GM23248 (cell line): ENCODE data around the gene TRMT10C. TPM values are rescaled to one million over a fixed set of nuclear protein-coding genes. Genes with fewer than 3 reads are reported as not detected.

Experiments used
- DNase-seq: peaks from one replicate; pipeline ENCODE4 v3.0.0-alpha.2; 2015
- H2AFZ ChIP-seq: fragments of 200-600 bp; sonication (generic); 2 replicates; pipeline ENCODE4 v1.6.1; 2016; ENCODE audit warnings: antibody characterized with exemption
- H3F3A ChIP-seq: fragments of 200-600 bp; sonication (generic); 2 replicates; pipeline ENCODE4 v1.6.1; 2016; ENCODE audit warnings: mild to moderate bottlenecking, antibody characterized with exemption, mixed run types; ENCODE audit not compliant: insufficient read depth
- H3K27ac ChIP-seq: fragments of 200-600 bp; sonication (generic); 2 replicates; pipeline ENCODE4 v1.5.1; 2016; ENCODE audit warnings: mild to moderate bottlenecking
- H3K27me3 ChIP-seq: fragments of 200-600 bp; sonication (generic); replicated peaks from 2 replicates; pipeline ENCODE4 v1.6.1; 2016; ENCODE audit warnings: mild to moderate bottlenecking; ENCODE audit not compliant: insufficient read depth
- H3K36me3 ChIP-seq: fragments of 200-600 bp; sonication (generic); 2 replicates; pipeline ENCODE4 v1.6.1; 2016; ENCODE audit warnings: low read depth, mild to moderate bottlenecking
- H3K4me1 ChIP-seq: fragments of 200-600 bp; sonication (generic); 2 replicates; pipeline ENCODE4 v1.6.1; 2016; ENCODE audit warnings: mild to moderate bottlenecking; ENCODE audit not compliant: insufficient read depth
- H3K4me2 ChIP-seq: fragments of 200-600 bp; sonication (generic); one replicate; pipeline ENCODE4 v1.6.1; 2016; ENCODE audit warnings: mild to moderate bottlenecking; ENCODE audit not compliant: unreplicated experiment
- H3K4me3 ChIP-seq: fragments of 200-600 bp; sonication (generic); 2 replicates; pipeline ENCODE4 v1.5.1; 2016; ENCODE audit warnings: mild to moderate bottlenecking
- H3K79me2 ChIP-seq: fragments of 200-600 bp; sonication (generic); 2 replicates; pipeline ENCODE4 v1.6.1; 2016; ENCODE audit warnings: mild to moderate bottlenecking; ENCODE audit not compliant: insufficient read depth
- H3K9ac ChIP-seq: fragments of 200-600 bp; sonication (generic); 2 replicates; pipeline ENCODE4 v1.6.1; 2016; ENCODE audit warnings: mild to moderate bottlenecking
- H3K9me2 ChIP-seq: fragments of 200-600 bp; sonication (generic); 2 replicates; pipeline ENCODE4 v1.6.1; 2016; ENCODE audit warnings: mixed run types, mild to moderate bottlenecking, moderate library complexity; ENCODE audit not compliant: insufficient read depth
- H3K9me3 ChIP-seq: fragments of 200-600 bp; sonication (generic); one replicate; pipeline ENCODE4 v1.6.1; 2017; ENCODE audit warnings: low read depth
- H4K20me1 ChIP-seq: fragments of 200-600 bp; sonication (generic); 2 replicates; pipeline ENCODE4 v1.6.0; 2016; ENCODE audit not compliant: insufficient read depth
- EZH2 ChIP-seq: fragments of 200-600 bp; sonication (generic); IDR thresholded peaks from 2 replicates; pipeline ENCODE4 v1.6.1; 2018; ENCODE audit warnings: antibody characterized with exemption, mild to moderate bottlenecking; ENCODE audit not compliant: insufficient read depth, poor library complexity, severe bottlenecking
- EZH2phosphoT487 ChIP-seq: fragments of 200-600 bp; sonication (generic); IDR thresholded peaks from 2 replicates; pipeline ENCODE4 v1.6.1; 2018; ENCODE audit warnings: antibody characterized with exemption, moderate library complexity, mild to moderate bottlenecking, low read depth; ENCODE audit not compliant: insufficient read depth
- WGBS, 2 experiments: methylation state at CpG; one replicate each; pipeline ENCODE4 v1.1.6; 2015 to 2017; ENCODE audit warnings: low lambda C conversion rate in 2 of 2, low coverage in 1 of 2; ENCODE audit errors: missing lambda C conversion rate in 2 of 2; 5-methylcytosine and 5-hydroxymethylcytosine counted together
- in situ Hi-C: fragments of 300-500 bp; cut with MboI; formaldehyde crosslinking; loops from 2 replicates; pipeline ENCODE4 v1.15.0; 2020
- polyA plus RNA-seq: library from polyadenylated mRNA; unstranded; fragments of >200 nt; fragmentation: Nextera tagmentation; extraction: Ambion mirVana; gene quantifications from 2 replicates; pipeline ENCODE4 v1.2.1, GENCODE V29; 2016
- total RNA-seq: library from RNA; depleted of rRNA; stranded (reverse); fragments of >200 nt; shearing (Covaris generic); gene quantifications from 2 replicates; pipeline ENCODE4 v1.2.3, GENCODE V29; 2014

The TRMT10C gene
- total and polyA plus RNA-seq, 2 experiments from 2014 or later: 22.5 to 33.3 TPM

DNA sequence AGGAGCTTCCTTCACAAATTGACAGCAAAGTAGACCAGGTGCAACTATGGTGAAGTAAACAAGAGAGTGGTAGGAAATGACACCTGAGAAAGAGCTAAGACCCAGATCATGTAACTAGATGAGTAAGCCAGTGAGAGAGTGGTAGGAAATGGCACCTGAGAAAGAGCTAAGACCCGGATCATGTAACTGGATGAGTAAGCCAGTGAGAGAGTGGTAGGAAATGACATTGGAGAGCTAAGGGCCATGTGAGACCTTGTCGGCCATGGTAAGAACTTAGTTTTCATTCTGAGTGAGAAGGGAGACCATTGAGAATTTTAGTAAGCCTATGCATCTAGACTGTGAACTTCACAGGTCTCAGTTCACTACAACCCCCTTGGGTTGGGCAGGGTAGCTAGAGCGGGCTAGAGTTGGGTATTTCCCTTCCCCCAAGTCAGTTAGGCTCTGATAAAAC is 43.2 kb upstream of the TRMT10C start:
- peaks cover 4% of the 10 kb centered on the region; the same call in 1 of the 2 replicates for H3K4me1 ChIP-seq
- in situ Hi-C loops: no loop called here
- no peaks in the 10 kb centered on the region for H4K20me1 ChIP-seq
- H3K4me2 ChIP-seq: no peak overlapping the region
- TF ChIP-seq EZH2: no peak
- H3K9me3 ChIP-seq: no peaks in the 10 kb centered on the region
- no peaks in the 10 kb centered on the region for H3F3A ChIP-seq
- no peak for DNase-seq
- H2AFZ ChIP-seq: no peak overlapping the region; the same call in 1 of the 2 replicates
- no peaks in the 10 kb centered on the region for H3K36me3 ChIP-seq
- 0 out of 2 replicates have a peak, but pooled peaks cover 7% of the 10 kb centered on the region for H3K27me3 ChIP-seq
- H3K79me2 ChIP-seq: no peaks in the 10 kb centered on the region
- H3K9ac ChIP-seq: no peak overlapping the region
- 55 to 65% methylated on average over 3 of the region's 3 CpGs for WGBS, 2 experiments
- H3K4me3 ChIP-seq: no peak overlapping the region
- H3K9me2 ChIP-seq: no peaks in the 10 kb centered on the region
- no peak overlapping the region for H3K27ac ChIP-seq

GRCh38 chr3:101519685-101520365 is 41.8 kb upstream of the TRMT10C start:
- Histone ChIP-seq H3K36me3 (no peaks in the 10 kb centered on the region), H3F3A (no peaks in the 10 kb centered on the region), H3K27me3 (0 out of 2 replicates have a peak, but pooled peaks cover 7% of the 10 kb centered on the region), H3K4me1 (no peaks in the 10 kb centered on the region), H4K20me1 (no peaks in the 10 kb centered on the region), H2AFZ (no peak overlapping the region), H3K4me3 (no peak overlapping the region), H3K27ac (no peak overlapping the region), H3K9me3 (no peaks in the 10 kb centered on the region), H3K9me2 (no peaks in the 10 kb centered on the region), H3K4me2 (no peak overlapping the region), H3K79me2 (no peaks in the 10 kb centered on the region), H3K9ac (no peak overlapping the region)
- DNase-seq: no peak
- 69 to 73% methylated on average over 6 of the region's 6 CpGs for WGBS, 2 experiments
- in situ Hi-C loops: no loop called here
- no peak for TF ChIP-seq EZH2phosphoT487
- no peak for TF ChIP-seq EZH2

GRCh38 chr3:101521211-101521701 is 40.4 kb upstream of the TRMT10C start:
- H3K9me3 ChIP-seq: no peaks in the 10 kb centered on the region
- no peak for DNase-seq
- no peak overlapping the region for H3K4me3 ChIP-seq
- no peak for TF ChIP-seq EZH2
- TF ChIP-seq EZH2phosphoT487: no peak
- H3K4me2 ChIP-seq: no peak overlapping the region
- 41 to 46% methylated on average over 4 of the region's 4 CpGs for WGBS, 2 experiments
- H3K36me3 ChIP-seq: no peaks in the 10 kb centered on the region
- H3K9me2 ChIP-seq: no peaks in the 10 kb centered on the region
- H3K79me2 ChIP-seq: no peaks in the 10 kb centered on the region
- H3K27me3 ChIP-seq: 0 out of 2 replicates have a peak, but pooled peaks cover 7% of the 10 kb centered on the region
- H3F3A ChIP-seq: no peaks in the 10 kb centered on the region
- H4K20me1 ChIP-seq: no peaks in the 10 kb centered on the region
- H3K4me1 ChIP-seq: no peaks in the 10 kb centered on the region
- in situ Hi-C loops: no loop called here
- H2AFZ ChIP-seq: no peak overlapping the region
- no peak overlapping the region for H3K9ac ChIP-seq
- H3K27ac ChIP-seq: no peak overlapping the region

GRCh38 chr3:101527441-101527840 is 34.2 kb upstream of the TRMT10C start:
- WGBS, 2 experiments: 46 to 52% methylated on average over 4 of the region's 4 CpGs
- in situ Hi-C loops: no loop called here
- Histone ChIP-seq H3K9me3 (no peaks in the 10 kb centered on the region), H3K9me2 (no peaks in the 10 kb centered on the region), H4K20me1 (no peaks in the 10 kb centered on the region), H3K27ac (no peak overlapping the region), H3K9ac (no peak overlapping the region), H3K4me1 (no peaks in the 10 kb centered on the region), H3K4me2 (no peak overlapping the region), H3F3A (no peaks in the 10 kb centered on the region), H3K36me3 (no peaks in the 10 kb centered on the region), H2AFZ (no peak overlapping the region), H3K4me3 (no peak overlapping the region), H3K27me3 (no peaks in the 10 kb centered on the region; the same call in 1 of the 2 replicates), H3K79me2 (no peaks in the 10 kb centered on the region)
- TF ChIP-seq EZH2 (no peak), EZH2phosphoT487 (no peak)
- DNase-seq: no peak
